H9 (cell line): ENCODE measurements around the gene LCN2. TPM values are rescaled to one million over a fixed set of nuclear protein-coding genes. Genes with fewer than 3 reads are reported as not detected.
A peak's percentile ranks its signal among the peaks of the same experiment; 100 is the strongest.
"Not testable (repeated sequence)": the region's sequence is repeated elsewhere in the genome, so short reads cannot be mapped to it uniquely, and the experiment has no call there.

Source experiments
- DNase-seq: peaks from one replicate; pipeline ENCODE4 v3.0.0-alpha.2; 2017
- H2AFZ ChIP-seq: one replicate; pipeline ENCODE4 v1.6.1; 2013; ENCODE audit warnings: mild to moderate bottlenecking, low read length, control low read depth, moderate library complexity
- H2AK5ac ChIP-seq: 2 replicates; pipeline ENCODE4 v1.6.1; 2013; ENCODE audit warnings: low read length, control low read depth, mixed read lengths; ENCODE audit not compliant: insufficient read length
- H2BK120ac ChIP-seq: one replicate; pipeline ENCODE4 v1.6.1; 2013; ENCODE audit warnings: low read depth, mild to moderate bottlenecking, low read length, control low read depth, inconsistent platforms; ENCODE audit not compliant: poor library complexity, severe bottlenecking
- H2BK12ac ChIP-seq: 2 replicates; pipeline ENCODE4 v1.6.1; 2013; ENCODE audit warnings: low read length, control low read depth, mixed read lengths, low read depth; ENCODE audit not compliant: insufficient read length
- H2BK15ac ChIP-seq: 2 replicates; pipeline ENCODE4 v1.6.1; 2013; ENCODE audit warnings: low read depth, low read length, control low read depth
- H2BK20ac ChIP-seq: one replicate; pipeline ENCODE4 v1.6.1; 2013; ENCODE audit warnings: low read depth, mild to moderate bottlenecking, low read length, control low read depth, inconsistent platforms; ENCODE audit not compliant: poor library complexity, severe bottlenecking
- H2BK5ac ChIP-seq: 2 replicates; pipeline ENCODE4 v1.6.1; 2013; ENCODE audit warnings: low read length, control low read depth, mixed read lengths; ENCODE audit not compliant: insufficient read length
- H3K14ac ChIP-seq: 2 replicates; pipeline ENCODE4 v1.6.1; 2013; ENCODE audit warnings: low read length, control low read depth; ENCODE audit not compliant: insufficient read depth
- H3K18ac ChIP-seq: 2 replicates; pipeline ENCODE4 v1.6.1; 2013; ENCODE audit warnings: low read depth, mild to moderate bottlenecking, mixed read lengths, low read length, control low read depth; ENCODE audit not compliant: insufficient read length
- H3K23ac ChIP-seq: 2 replicates; pipeline ENCODE4 v1.6.1; 2013; ENCODE audit warnings: low read length, control low read depth, mixed read lengths, low read depth; ENCODE audit not compliant: insufficient read length
- H3K23me2 ChIP-seq: 2 replicates; pipeline ENCODE4 v1.6.1; 2013; ENCODE audit warnings: low read depth, mild to moderate bottlenecking, mixed read lengths, low read length, control low read depth; ENCODE audit not compliant: insufficient read length, poor library complexity, severe bottlenecking
- H3K27ac ChIP-seq: 2 replicates; pipeline ENCODE4 v1.5.1; 2013; ENCODE audit warnings: low read length, control low read depth, mixed read lengths, low read depth; ENCODE audit not compliant: insufficient read length
- H3K27me3 ChIP-seq: 2 replicates; pipeline ENCODE4 v1.6.1; 2013; ENCODE audit warnings: low read length, control low read depth, inconsistent platforms; ENCODE audit not compliant: insufficient read depth
- H3K4ac ChIP-seq: 2 replicates; pipeline ENCODE4 v1.6.1; 2013; ENCODE audit warnings: low read depth, mild to moderate bottlenecking, control low read depth, inconsistent platforms, low read length, moderate library complexity
- H3K4me1 ChIP-seq: 2 replicates; pipeline ENCODE4 v1.6.1; 2013; ENCODE audit warnings: low read length, control low read depth, inconsistent platforms; ENCODE audit not compliant: insufficient read depth
- H3K4me2 ChIP-seq: 2 replicates; pipeline ENCODE4 v1.6.1; 2013; ENCODE audit warnings: low read length, control low read depth, mixed read lengths; ENCODE audit not compliant: insufficient read length, insufficient read depth
- H3K56ac ChIP-seq: 2 replicates; pipeline ENCODE4 v1.6.1; 2013; ENCODE audit warnings: low read depth, mild to moderate bottlenecking, mixed read lengths, low read length, control low read depth; ENCODE audit not compliant: insufficient read length
- H3K79me1 ChIP-seq: 2 replicates; pipeline ENCODE4 v1.6.1; 2013; ENCODE audit warnings: low read depth, mild to moderate bottlenecking, moderate library complexity, low read length, control low read depth, inconsistent platforms; ENCODE audit not compliant: insufficient read depth, poor library complexity, severe bottlenecking
- H3K79me2 ChIP-seq: 2 replicates; pipeline ENCODE4 v1.6.1; 2013; ENCODE audit warnings: low read length, control low read depth, inconsistent platforms; ENCODE audit not compliant: insufficient read depth
- H3K9ac ChIP-seq: 2 replicates; pipeline ENCODE4 v1.6.1; 2013; ENCODE audit warnings: low read length, control low read depth, mixed read lengths; ENCODE audit not compliant: insufficient read length; ENCODE audit errors: extremely low read depth
- H3K9me3 ChIP-seq: one replicate; pipeline ENCODE4 v1.6.1; 2013; ENCODE audit warnings: low read depth, low read length, inconsistent platforms; ENCODE audit not compliant: control insufficient read depth
- H3T11ph ChIP-seq: one replicate; pipeline ENCODE4 v1.6.1; 2013; ENCODE audit warnings: mild to moderate bottlenecking, low read length, control low read depth, inconsistent platforms
- H4K20me1 ChIP-seq: one replicate; pipeline ENCODE4 v1.6.1; 2013; ENCODE audit not compliant: control insufficient read depth, insufficient read length, insufficient read depth
- H4K5ac ChIP-seq: 2 replicates; pipeline ENCODE4 v1.6.1; 2013; ENCODE audit warnings: low read depth, mild to moderate bottlenecking, mixed read lengths, low read length, control low read depth; ENCODE audit not compliant: insufficient read length
- H4K8ac ChIP-seq: replicated peaks from 2 replicates; pipeline ENCODE4 v1.6.1; 2013; ENCODE audit warnings: low read length, control low read depth, mixed read lengths, low read depth; ENCODE audit not compliant: insufficient read length
- H4K91ac ChIP-seq: 2 replicates; pipeline ENCODE4 v1.6.1; 2013; ENCODE audit warnings: low read depth, mild to moderate bottlenecking, moderate library complexity, mixed read lengths, low read length, control low read depth; ENCODE audit not compliant: insufficient read length
- H3K27ac Mint-ChIP-seq, 3 experiments: 2 replicates in 2 of 3; 3 replicates in 1 of 3; pipeline ENCODE4 v1.8.0; 2020 to 2021; ENCODE audit warnings: mixed read lengths in 3 of 3, mild to moderate bottlenecking in 1 of 3, moderate library complexity in 1 of 3
- H3K27me3 Mint-ChIP-seq: 2 replicates; pipeline ENCODE4 v1.8.0; 2021; ENCODE audit warnings: low read depth, mild to moderate bottlenecking, moderate library complexity, mixed read lengths
- H3K36me3 Mint-ChIP-seq, 3 experiments: 2 replicates in 2 of 3; 3 replicates in 1 of 3; pipeline ENCODE4 v1.8.0; 2020 to 2021; ENCODE audit warnings: low read depth in 3 of 3, mixed read lengths in 3 of 3; ENCODE audit not compliant: insufficient read depth in 1 of 3
- H3K4me1 Mint-ChIP-seq, 2 experiments: 2 replicates each; pipeline ENCODE4 v1.8.0; 2020; ENCODE audit warnings: mixed read lengths in 2 of 2
- H3K4me3 Mint-ChIP-seq, 2 experiments: 2 replicates in 1 of 2; 3 replicates in 1 of 2; pipeline ENCODE4 v1.8.0; 2020 to 2021; ENCODE audit warnings: mild to moderate bottlenecking in 2 of 2, mixed read lengths in 2 of 2, moderate library complexity in 1 of 2
- H3K9me3 Mint-ChIP-seq, 2 experiments: 2 replicates in 1 of 2; 3 replicates in 1 of 2; pipeline ENCODE4 v1.8.0; 2020; ENCODE audit warnings: mild to moderate bottlenecking in 2 of 2, mixed read lengths in 2 of 2, moderate library complexity in 1 of 2
- WGBS: extraction: QIAGEN DNeasy Blood & Tissue Kit; methylation state at CpG from one replicate; pipeline ENCODE4 v1.1.7; 2013; ENCODE audit warnings: missing lambda C conversion rate, low lambda C conversion rate, mixed read lengths; ENCODE audit not compliant: insufficient read length; ENCODE audit errors: extremely low coverage; 5-methylcytosine and 5-hydroxymethylcytosine counted together
- total RNA-seq: library from RNA; stranded (reverse); gene quantifications from 2 replicates; pipeline ENCODE4 v1.2.1, GENCODE V29; 2021
- TF ChIP-seq, protein P1 (sequence below): fragments of 200-600 bp; sonication (generic); conservative IDR thresholded peaks from 3 replicates; pipeline ENCODE4 v1.8.0; 2021; ENCODE audit warnings: antibody characterized with exemption, mild to moderate bottlenecking

LCN2 gene
- total RNA-seq, 1 experiment from 2014 or later: not detected

DNA sequence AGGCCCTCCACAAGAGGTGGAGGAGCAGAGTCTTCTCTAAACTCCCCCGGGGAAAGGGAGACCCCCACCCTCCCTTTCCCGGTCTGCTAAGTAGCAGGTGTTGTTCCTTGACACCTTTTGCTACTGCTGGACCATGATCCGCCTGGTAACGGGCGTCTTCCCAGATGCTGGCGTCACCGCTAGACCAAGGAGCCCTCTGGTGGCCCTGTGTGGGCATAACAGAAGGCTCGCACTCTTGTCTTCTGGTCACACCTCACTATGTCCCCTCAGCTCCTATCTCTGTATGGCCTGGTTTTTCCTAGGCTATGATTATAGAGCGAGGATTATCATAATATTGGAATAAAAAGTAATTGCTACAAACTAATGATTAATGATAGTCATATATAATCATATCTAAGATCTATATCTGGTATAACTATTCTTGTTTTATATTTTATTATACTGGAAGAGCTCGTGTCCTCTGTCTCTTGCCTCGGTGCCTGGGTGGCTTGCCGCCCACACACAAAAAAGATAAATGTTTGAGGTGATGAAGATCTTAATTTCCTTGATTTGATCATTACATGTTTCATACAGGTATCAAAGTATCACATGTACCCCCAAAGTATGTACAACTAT lies 19.2 kb upstream of the LCN2 start:
- H3K18ac ChIP-seq, H4K5ac ChIP-seq, H2BK12ac ChIP-seq, H2BK20ac ChIP-seq, H3K4ac ChIP-seq, H3K56ac ChIP-seq, H4K91ac ChIP-seq, H3K9ac ChIP-seq, H3K27ac Mint-ChIP-seq, H3K79me2 ChIP-seq, H3K23ac ChIP-seq, H2BK5ac ChIP-seq, H4K8ac ChIP-seq, H2BK15ac ChIP-seq, H2AK5ac ChIP-seq, H2BK120ac ChIP-seq, H3K14ac ChIP-seq, H3K9me3 ChIP-seq, H3T11ph ChIP-seq, H3K79me1 ChIP-seq, H3K4me1 ChIP-seq, H4K20me1 ChIP-seq, H3K27ac ChIP-seq, H3K4me2 ChIP-seq, H2AFZ ChIP-seq, DNase-seq, H3K27me3 ChIP-seq: not testable (repeated sequence)
- peaks cover 9 to 12% of the 10 kb centered on the region in 2 experiments for H3K9me3 Mint-ChIP-seq
- TF ChIP-seq, protein P1, sequence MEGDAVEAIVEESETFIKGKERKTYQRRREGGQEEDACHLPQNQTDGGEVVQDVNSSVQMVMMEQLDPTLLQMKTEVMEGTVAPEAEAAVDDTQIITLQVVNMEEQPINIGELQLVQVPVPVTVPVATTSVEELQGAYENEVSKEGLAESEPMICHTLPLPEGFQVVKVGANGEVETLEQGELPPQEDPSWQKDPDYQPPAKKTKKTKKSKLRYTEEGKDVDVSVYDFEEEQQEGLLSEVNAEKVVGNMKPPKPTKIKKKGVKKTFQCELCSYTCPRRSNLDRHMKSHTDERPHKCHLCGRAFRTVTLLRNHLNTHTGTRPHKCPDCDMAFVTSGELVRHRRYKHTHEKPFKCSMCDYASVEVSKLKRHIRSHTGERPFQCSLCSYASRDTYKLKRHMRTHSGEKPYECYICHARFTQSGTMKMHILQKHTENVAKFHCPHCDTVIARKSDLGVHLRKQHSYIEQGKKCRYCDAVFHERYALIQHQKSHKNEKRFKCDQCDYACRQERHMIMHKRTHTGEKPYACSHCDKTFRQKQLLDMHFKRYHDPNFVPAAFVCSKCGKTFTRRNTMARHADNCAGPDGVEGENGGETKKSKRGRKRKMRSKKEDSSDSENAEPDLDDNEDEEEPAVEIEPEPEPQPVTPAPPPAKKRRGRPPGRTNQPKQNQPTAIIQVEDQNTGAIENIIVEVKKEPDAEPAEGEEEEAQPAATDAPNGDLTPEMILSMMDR: peak; percentile 62
- peak overlapping the region in 1 of 2 experiments; percentile 63; a peak in 2 of 5 replicates for H3K4me3 Mint-ChIP-seq
- H3K4me1 Mint-ChIP-seq: peaks cover 11 to 16% of the 10 kb centered on the region in 2 experiments
- WGBS: no CpG with 5 or more reads among the region's 12 CpGs
- peaks cover 12% of the 10 kb centered on the region for H3K23me2 ChIP-seq
- peaks cover 3 to 12% (median 11%) of the 10 kb centered on the region in 3 experiments; a peak in 4 of 7 replicates for H3K36me3 Mint-ChIP-seq
- peaks cover 55% of the 10 kb centered on the region for H3K27me3 Mint-ChIP-seq

DNA sequence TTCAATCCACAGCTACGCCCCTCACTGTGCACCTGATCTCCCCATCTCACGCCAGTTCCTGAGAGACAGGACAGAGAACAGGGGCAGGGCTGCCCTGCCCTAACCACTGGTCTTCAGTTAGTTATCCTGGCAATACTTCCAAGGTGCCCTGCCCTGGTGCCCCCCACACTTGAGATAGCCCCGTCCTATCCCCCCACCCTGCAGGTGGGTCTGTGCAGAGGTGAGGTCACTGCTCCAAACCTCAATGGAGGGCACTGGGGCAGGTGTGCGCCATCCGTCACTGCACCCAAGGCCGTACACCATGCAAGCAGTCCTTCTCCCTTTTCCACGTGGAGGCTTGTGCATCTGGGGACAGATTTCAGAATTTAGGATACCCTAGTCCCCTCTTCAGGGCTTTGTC lies 18.6 kb upstream of the LCN2 start:
- H3K18ac ChIP-seq, H2BK120ac ChIP-seq, H3K27me3 ChIP-seq, H4K91ac ChIP-seq, H2BK12ac ChIP-seq, H4K5ac ChIP-seq, H3K23ac ChIP-seq, H3K27ac ChIP-seq, H3K4me1 ChIP-seq, H3K14ac ChIP-seq, H3K4me2 ChIP-seq, H3K4ac ChIP-seq, H2AFZ ChIP-seq, H3K27ac Mint-ChIP-seq, H2BK5ac ChIP-seq, H2AK5ac ChIP-seq, H2BK20ac ChIP-seq, H4K8ac ChIP-seq, H3K56ac ChIP-seq, H3K79me2 ChIP-seq, H4K20me1 ChIP-seq, H2BK15ac ChIP-seq, H3K79me1 ChIP-seq, DNase-seq, H3K9ac ChIP-seq, H3T11ph ChIP-seq, H3K9me3 ChIP-seq: not testable (repeated sequence)
- no CpG with 5 or more reads among the region's 7 CpGs for WGBS
- peaks cover 0 to 11% (median 9%) of the 10 kb centered on the region in 3 experiments; a peak in 4 of 7 replicates for H3K36me3 Mint-ChIP-seq
- peaks cover 9 to 12% of the 10 kb centered on the region in 2 experiments for H3K9me3 Mint-ChIP-seq
- peaks cover 60% of the 10 kb centered on the region for H3K27me3 Mint-ChIP-seq
- peak overlapping the region in 1 of 2 experiments; percentile 42; a peak in 1 of 5 replicates for H3K4me3 Mint-ChIP-seq
- peaks cover 12% of the 10 kb centered on the region for H3K23me2 ChIP-seq
- H3K4me1 Mint-ChIP-seq: peaks cover 7 to 12% of the 10 kb centered on the region in 2 experiments
